ENCODE measurements around the gene TMCC3.

GRCh38 chr12:94663071-94663470, 12.7 kb upstream of the TMCC3 start:
- TF ChIP-seq, protein P1, sequence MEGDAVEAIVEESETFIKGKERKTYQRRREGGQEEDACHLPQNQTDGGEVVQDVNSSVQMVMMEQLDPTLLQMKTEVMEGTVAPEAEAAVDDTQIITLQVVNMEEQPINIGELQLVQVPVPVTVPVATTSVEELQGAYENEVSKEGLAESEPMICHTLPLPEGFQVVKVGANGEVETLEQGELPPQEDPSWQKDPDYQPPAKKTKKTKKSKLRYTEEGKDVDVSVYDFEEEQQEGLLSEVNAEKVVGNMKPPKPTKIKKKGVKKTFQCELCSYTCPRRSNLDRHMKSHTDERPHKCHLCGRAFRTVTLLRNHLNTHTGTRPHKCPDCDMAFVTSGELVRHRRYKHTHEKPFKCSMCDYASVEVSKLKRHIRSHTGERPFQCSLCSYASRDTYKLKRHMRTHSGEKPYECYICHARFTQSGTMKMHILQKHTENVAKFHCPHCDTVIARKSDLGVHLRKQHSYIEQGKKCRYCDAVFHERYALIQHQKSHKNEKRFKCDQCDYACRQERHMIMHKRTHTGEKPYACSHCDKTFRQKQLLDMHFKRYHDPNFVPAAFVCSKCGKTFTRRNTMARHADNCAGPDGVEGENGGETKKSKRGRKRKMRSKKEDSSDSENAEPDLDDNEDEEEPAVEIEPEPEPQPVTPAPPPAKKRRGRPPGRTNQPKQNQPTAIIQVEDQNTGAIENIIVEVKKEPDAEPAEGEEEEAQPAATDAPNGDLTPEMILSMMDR (conservative IDR thresholded peaks at IDR 0.05; ENCODE audit: low read depth, low read length), result no peak
- no peak for TF ChIP-seq EZH2 (IDR thresholded peaks at IDR 0.05; ENCODE audit: borderline replicate concordance, low read depth, low read length, poor library complexity, severe bottlenecking)
